PC-3 (cell line): ENCODE results near the gene DAB1.

Experiments used
- CTCF ChIP-seq: fragments of 300-600 bp; sonication (generic); conservative IDR thresholded peaks from 2 replicates; pipeline ENCODE4 v1.5.1; 2017; ENCODE audit warnings: antibody characterized with exemption, low read depth, mild to moderate bottlenecking, low read length
- EZH2 ChIP-seq: fragments of 300-600 bp; sonication (generic); IDR thresholded peaks from one replicate; pipeline ENCODE4 v1.6.1; 2017; ENCODE audit warnings: antibody characterized with exemption, mild to moderate bottlenecking, low read length; ENCODE audit not compliant: unreplicated experiment
- EZH2phosphoT487 ChIP-seq: fragments of 300-600 bp; sonication (generic); IDR thresholded peaks from 2 replicates; pipeline ENCODE4 v1.6.1; 2018; ENCODE audit warnings: mild to moderate bottlenecking, antibody characterized with exemption, low read length, borderline replicate concordance

DNA sequence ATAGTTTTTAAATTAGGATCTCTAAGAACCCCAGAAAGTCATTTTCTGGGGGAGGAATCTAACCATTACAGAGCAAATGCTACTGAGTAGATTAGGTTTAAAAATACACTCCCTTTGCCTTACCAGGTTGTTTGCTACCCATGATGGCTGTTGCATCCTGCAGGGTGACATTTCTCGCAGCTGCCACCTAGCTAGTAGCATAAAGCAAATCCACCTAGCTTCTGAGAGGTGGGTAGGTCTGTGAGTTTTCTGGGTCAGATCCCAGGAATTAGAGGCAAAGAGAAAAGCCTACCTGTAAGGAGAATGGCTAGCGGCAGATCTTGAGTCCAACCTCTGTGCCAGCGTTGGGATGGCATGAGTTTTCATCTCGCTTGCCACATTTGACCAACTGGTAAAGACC lies 95.9 kb downstream of the DAB1 start:
- TF ChIP-seq CTCF (no peak), EZH2 (no peak), EZH2phosphoT487 (no peak)
